Measurements from ENCODE around the gene IL2RG.

The IL2RG gene

DNA sequence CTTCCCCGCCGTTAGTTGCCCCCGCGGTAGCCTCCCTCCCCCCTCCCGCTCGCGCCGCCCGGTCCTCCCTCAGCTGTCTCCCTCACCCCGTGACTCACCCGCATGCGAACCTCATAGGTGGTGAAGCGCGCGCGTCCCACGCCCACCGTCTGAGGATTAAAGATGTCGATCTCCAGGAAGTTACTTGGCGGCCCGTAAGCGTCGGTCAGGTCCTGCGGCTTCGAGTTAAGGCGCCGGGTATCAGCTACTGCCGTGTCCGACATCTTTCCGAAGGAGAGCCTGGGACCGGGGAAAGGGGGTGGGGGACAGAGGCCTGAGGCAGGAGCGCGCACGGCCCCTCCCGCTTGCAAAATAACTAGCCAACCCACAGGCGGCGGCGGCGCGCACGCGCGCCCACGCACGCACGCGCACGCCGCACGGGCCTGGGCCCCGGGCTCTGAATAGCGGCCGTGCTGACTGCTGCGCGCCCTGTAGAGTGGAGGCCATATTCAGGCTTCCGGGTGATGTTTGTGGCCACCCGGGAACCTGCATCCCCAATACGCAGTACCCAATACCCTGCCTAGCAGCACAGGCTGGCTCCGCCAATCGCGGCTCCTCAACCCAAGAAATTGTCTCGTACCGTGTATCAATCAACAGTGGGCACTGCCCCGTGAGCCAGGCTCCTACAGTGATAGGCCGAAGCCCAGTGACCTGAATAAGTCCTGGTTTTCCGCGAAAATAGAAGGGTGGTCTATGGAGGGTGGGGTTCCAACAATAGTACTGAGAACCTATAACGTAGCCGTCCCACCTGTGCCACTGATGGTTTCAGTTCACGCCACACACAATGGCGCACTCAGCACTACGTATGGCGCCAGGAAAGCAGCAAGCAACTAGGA, 43.1 kb downstream of the IL2RG start, which contains the start of gene SNX12:
TSS of gene SNX12 (minus strand) at position 291 of the 875 bp plus-strand sequence. CDS start at position 263, 28 bp downstream.
- peak; percentile 75 for DNase-seq (ENCODE audit: low read depth)

DNA sequence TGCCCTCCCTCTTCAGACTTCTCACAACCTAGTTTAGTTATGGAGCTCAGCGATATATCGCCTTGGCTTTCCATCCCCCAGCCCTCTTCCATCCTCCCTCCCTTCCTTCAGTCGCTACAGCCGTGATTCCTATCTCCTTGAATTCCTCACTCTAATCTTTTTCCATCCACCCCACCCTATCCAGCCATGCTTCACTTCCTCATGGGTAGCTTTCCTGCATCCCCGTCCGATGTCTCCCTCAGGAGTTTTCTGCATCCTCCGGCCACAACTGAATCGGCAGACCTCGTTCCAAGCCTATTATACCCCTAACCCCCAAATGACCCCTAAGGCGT, 43.7 kb downstream of the IL2RG start:
- no peak for DNase-seq (ENCODE audit: low read depth)

DNA sequence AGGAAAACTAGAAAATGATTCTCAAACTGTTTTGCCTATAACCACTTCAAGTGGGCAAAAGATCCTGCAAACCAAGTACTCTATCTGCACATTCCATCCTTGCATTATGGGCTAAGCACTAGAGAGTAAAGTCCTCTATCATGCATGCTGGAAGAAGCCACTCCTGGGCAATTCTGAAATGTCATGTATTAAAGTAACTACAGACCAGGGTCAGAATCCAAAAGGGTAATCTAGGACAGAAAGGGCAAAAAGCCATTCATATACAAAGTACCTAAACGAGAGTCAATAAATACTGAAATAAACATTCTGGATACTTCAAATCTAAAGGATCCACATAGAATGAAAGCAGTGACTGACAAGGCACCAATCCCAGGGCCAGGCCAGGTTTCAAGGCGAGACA, 44.3 kb downstream of the IL2RG start:
- no peak for DNase-seq (ENCODE audit: low read depth)

DNA sequence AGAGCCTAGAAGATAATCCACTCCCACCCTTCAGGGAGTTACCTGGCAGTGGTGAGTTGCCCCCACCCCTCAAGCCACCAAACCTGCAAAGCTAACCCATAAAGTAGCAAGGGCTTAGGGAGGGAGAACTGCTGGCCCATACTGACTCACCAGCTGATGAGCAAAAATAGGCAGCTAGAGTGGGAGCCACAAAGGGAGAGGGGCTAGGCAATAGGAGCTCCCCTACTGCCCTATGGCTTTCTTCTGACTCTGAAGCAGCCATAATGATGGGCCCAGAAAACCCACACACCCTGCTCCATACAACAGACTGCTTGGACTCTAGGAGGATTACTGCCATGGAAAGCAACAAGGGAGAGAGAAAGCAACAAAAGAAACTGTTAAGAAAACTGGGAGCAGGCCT, 51.2 kb downstream of the IL2RG start:
- no peak for DNase-seq (ENCODE audit: low read depth)

DNA sequence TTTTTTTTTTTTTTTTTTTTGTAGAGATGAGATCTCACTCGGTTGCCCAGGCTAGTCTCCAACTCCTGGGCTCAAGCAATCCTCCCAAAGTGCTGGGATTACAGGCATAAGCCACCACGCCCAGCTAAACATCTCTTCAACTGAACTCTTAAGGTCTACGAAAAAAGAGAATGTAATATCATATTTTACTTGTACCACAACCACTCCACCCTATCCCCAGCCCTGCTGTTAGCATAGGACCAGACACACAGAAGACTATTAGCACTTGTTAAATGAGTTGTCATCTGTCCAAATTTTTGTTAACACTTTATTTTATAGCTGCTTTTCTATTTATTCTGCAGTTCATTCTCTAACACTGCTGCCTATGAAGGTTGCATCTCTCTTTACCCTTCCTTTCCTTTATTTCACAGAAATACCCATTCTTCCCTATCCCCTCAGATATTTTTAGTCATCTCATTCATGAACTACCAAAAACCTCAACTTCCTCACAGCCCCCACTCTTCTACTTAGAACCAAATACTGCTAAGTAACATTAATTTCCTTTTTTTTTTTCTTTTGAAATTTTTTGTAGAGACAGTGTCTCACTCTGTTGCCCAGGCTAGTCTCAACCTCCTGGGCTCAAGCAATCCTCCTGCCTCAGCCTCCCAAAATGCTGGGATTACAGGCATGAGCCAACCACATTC, 53.4 kb downstream of the IL2RG start:
- no peak for DNase-seq (ENCODE audit: low read depth)
